H1 (cell line): ENCODE results near the gene ETV2. TPM values are rescaled to one million over a fixed set of nuclear protein-coding genes. Genes with fewer than 3 reads are reported as not detected.
A peak's percentile ranks its signal among the peaks of the same experiment; 100 is the strongest.

Experiments used
- CTCF ChIA-PET: fragments of 300-600 bp; sonication (Branson Sonifier 250); formaldehyde crosslinking; loops from one replicate; lab custom pipeline; 2021; ENCODE audit not compliant: partially characterized antibody; lab: Charles Lee
- POLR2A ChIA-PET: fragments of 300-600 bp; sonication (Branson Sonifier 250); formaldehyde crosslinking; loops from one replicate; lab custom pipeline; 2021; ENCODE audit warnings: inconsistent platforms; ENCODE audit not compliant: partially characterized antibody; lab: Charles Lee
- DNase-seq, 2 experiments: peaks; one replicate each; pipeline versions ENCODE4 v3.0.0 to v3.0.0-alpha.2; 2010 to 2022; ENCODE audit warnings: low spot score in 2 of 2, low read depth in 1 of 2, mixed read lengths in 1 of 2
- FAIRE-seq: peaks from 2 replicates; lab custom pipeline; 2011; peaks lifted over from hg19 to GRCh38; lab: Jason Lieb, UNC
- H2AFZ ChIP-seq: 2 replicates; pipeline ENCODE4 v1.8.1; 2012; ENCODE audit warnings: low read length, inconsistent platforms
- H2AK5ac ChIP-seq: 2 replicates; pipeline ENCODE4 v1.6.1; 2013; ENCODE audit warnings: low read depth, low read length
- H2BK120ac ChIP-seq: replicated peaks from 2 replicates; pipeline ENCODE3; 2013; ENCODE audit warnings: low read depth, low read length, inconsistent platforms
- H2BK12ac ChIP-seq: 2 replicates; pipeline ENCODE4 v1.6.1; 2013; ENCODE audit warnings: low read depth, low read length
- H2BK15ac ChIP-seq: 2 replicates; pipeline ENCODE4 v1.6.1; 2013; ENCODE audit warnings: low read length
- H2BK20ac ChIP-seq: 2 replicates; pipeline ENCODE4 v1.6.1; 2013; ENCODE audit warnings: low read length
- H2BK5ac ChIP-seq: 2 replicates; pipeline ENCODE4 v1.6.1; 2013; ENCODE audit warnings: low read depth, low read length
- H3K14ac ChIP-seq: 2 replicates; pipeline ENCODE4 v1.6.1; 2013; ENCODE audit warnings: inconsistent platforms; ENCODE audit not compliant: insufficient read length
- H3K18ac ChIP-seq: 2 replicates; pipeline ENCODE4 v1.6.1; 2013; ENCODE audit warnings: low read length; ENCODE audit errors: extremely low read depth
- H3K23ac ChIP-seq: 2 replicates; pipeline ENCODE4 v1.6.1; 2013; ENCODE audit warnings: inconsistent platforms; ENCODE audit not compliant: insufficient read length
- H3K23me2 ChIP-seq: 2 replicates; pipeline ENCODE4 v1.6.1; 2013; ENCODE audit warnings: low read depth, low read length
- H3K27ac ChIP-seq: 2 replicates; pipeline ENCODE4 v1.6.1; 2011; ENCODE audit warnings: low read depth, low read length, inconsistent platforms
- H3K27me3 ChIP-seq, 4 experiments: replicated peaks in 1 of 4; 1 replicate in 1 of 4; 2 replicates in 3 of 4; pipeline versions ENCODE4 v1.6.1 to v1.8.1; 2011 to 2013; ENCODE audit warnings: low read length in 3 of 4, mild to moderate bottlenecking in 3 of 4, inconsistent platforms in 2 of 4, mixed read lengths in 2 of 4, moderate library complexity in 1 of 4; ENCODE audit not compliant: control insufficient read depth in 3 of 4, insufficient read depth in 3 of 4; ENCODE audit errors: extremely low read depth in 1 of 4
- H3K36me3 ChIP-seq, 4 experiments: 2 replicates each; pipeline versions ENCODE4 v1.6.1 to v1.8.1; 2011 to 2013; ENCODE audit warnings: mild to moderate bottlenecking in 4 of 4, low read length in 3 of 4, moderate library complexity in 2 of 4, control low read depth in 1 of 4, inconsistent platforms in 1 of 4; ENCODE audit not compliant: insufficient read depth in 4 of 4, control insufficient read depth in 2 of 4
- H3K4ac ChIP-seq: replicated peaks from 2 replicates; pipeline ENCODE3; 2013; ENCODE audit warnings: low read length, low read depth, mixed read lengths, inconsistent platforms; ENCODE audit not compliant: insufficient read length
- H3K4me1 ChIP-seq, 4 experiments: replicated peaks in 1 of 4; 1 replicate in 1 of 4; 2 replicates in 3 of 4; pipeline versions ENCODE4 v1.6.1 to v1.8.1; 2011 to 2013; ENCODE audit warnings: low read length in 3 of 4, inconsistent platforms in 2 of 4, mixed read lengths in 1 of 4; ENCODE audit not compliant: insufficient read depth in 4 of 4, control insufficient read depth in 3 of 4
- H3K4me2 ChIP-seq, 2 experiments: 2 replicates each; pipeline versions ENCODE4 v1.6.1 to v1.8.1; 2011 to 2013; ENCODE audit warnings: low read depth in 2 of 2, low read length in 2 of 2, control low read depth in 1 of 2, inconsistent platforms in 1 of 2, mild to moderate bottlenecking in 1 of 2; ENCODE audit not compliant: insufficient read depth in 1 of 2
- H3K4me3 ChIP-seq, 4 experiments: fragments of 200-600, 300-600 bp in 1 of 4; sonication (generic), shearing (Covaris generic), sonication (Bioruptor Twin) in 1 of 4; 2 replicates each; pipeline versions ENCODE4 v1.5.1 to v1.8.1; 2011 to 2016; ENCODE audit warnings: low read length in 4 of 4, low read depth in 3 of 4, control low read depth in 2 of 4, inconsistent platforms in 2 of 4, mild to moderate bottlenecking in 2 of 4, mixed read lengths in 1 of 4, moderate library complexity in 1 of 4; ENCODE audit not compliant: insufficient read depth in 2 of 4; ENCODE audit errors: extremely low read depth in 1 of 4
- H3K56ac ChIP-seq: replicated peaks from 2 replicates; pipeline ENCODE3; 2013; ENCODE audit warnings: low read depth, mild to moderate bottlenecking, mixed read lengths, low read length, inconsistent platforms; ENCODE audit not compliant: insufficient read length
- H3K79me1 ChIP-seq: 2 replicates; pipeline ENCODE4 v1.6.1; 2013; ENCODE audit warnings: low read depth, low read length, control low read depth
- H3K79me2 ChIP-seq, 2 experiments: 2 replicates each; pipeline versions ENCODE4 v1.6.1 to v1.8.1; 2012 to 2013; ENCODE audit warnings: low read length in 2 of 2, mild to moderate bottlenecking in 2 of 2, inconsistent platforms in 1 of 2; ENCODE audit not compliant: insufficient read depth in 2 of 2, control insufficient read depth in 1 of 2
- H3K9ac ChIP-seq, 4 experiments: replicated peaks in 1 of 4; 1 replicate in 1 of 4; 2 replicates in 3 of 4; pipeline versions ENCODE4 v1.6.1 to v1.8.1; 2011 to 2013; ENCODE audit warnings: low read depth in 3 of 4, low read length in 3 of 4, control low read depth in 2 of 4, mild to moderate bottlenecking in 2 of 4, moderate library complexity in 2 of 4, inconsistent platforms in 1 of 4; ENCODE audit errors: extremely low read depth in 1 of 4
- H3K9me3 ChIP-seq, 2 experiments: 2 replicates each; pipeline versions ENCODE4 v1.6.1 to v1.8.1; 2012 to 2013; ENCODE audit warnings: mild to moderate bottlenecking in 2 of 2, moderate library complexity in 2 of 2, control low read depth in 1 of 2, inconsistent platforms in 1 of 2, low read depth in 1 of 2, low read length in 1 of 2, mixed read lengths in 1 of 2; ENCODE audit not compliant: insufficient read depth in 2 of 2
- H4K20me1 ChIP-seq, 2 experiments: replicated peaks in 1 of 2; 2 replicates each; pipeline versions ENCODE3 to v1.8.1; 2011 to 2013; ENCODE audit warnings: inconsistent platforms in 2 of 2, low read length in 2 of 2, mild to moderate bottlenecking in 1 of 2; ENCODE audit not compliant: insufficient read depth in 2 of 2, control insufficient read depth in 1 of 2
- H4K5ac ChIP-seq: 2 replicates; pipeline ENCODE4 v1.6.1; 2013; ENCODE audit warnings: low read length, low read depth, mixed read lengths, inconsistent platforms; ENCODE audit not compliant: insufficient read length
- H4K8ac ChIP-seq: 2 replicates; pipeline ENCODE4 v1.8.0; 2013; ENCODE audit warnings: mild to moderate bottlenecking, moderate library complexity, low read length, inconsistent platforms; ENCODE audit not compliant: insufficient read depth; ENCODE audit errors: extremely low read depth
- H4K91ac ChIP-seq: replicated peaks from 2 replicates; pipeline ENCODE3; 2013; ENCODE audit warnings: low read length, mixed read lengths, inconsistent platforms; ENCODE audit not compliant: insufficient read length
- ATF2 ChIP-seq: IDR thresholded peaks from 2 replicates; pipeline ENCODE4 v1.6.1; 2012; ENCODE audit warnings: low read length, inconsistent platforms
- BCL11A ChIP-seq, 2 experiments: IDR thresholded peaks; one replicate each; pipeline ENCODE4 v1.6.1; 2011; ENCODE audit warnings: low read depth in 2 of 2, low read length in 2 of 2, mild to moderate bottlenecking in 2 of 2
- EGR1 ChIP-seq: IDR thresholded peaks from 2 replicates; pipeline ENCODE4 v1.6.1; 2011; ENCODE audit warnings: low read depth, low read length, borderline replicate concordance
- RAD21 ChIP-seq, 2 experiments: IDR thresholded peaks in 1 of 2; conservative IDR thresholded peaks in 1 of 2; 2 replicates each; pipeline ENCODE4 v1.6.1; 2011; ENCODE audit warnings: low read depth in 2 of 2, low read length in 2 of 2, improper control_type of control experiment in 1 of 2, inconsistent platforms in 1 of 2, mild to moderate bottlenecking in 1 of 2, moderate library complexity in 1 of 2
- RFX5 ChIP-seq: IDR thresholded peaks from 2 replicates; pipeline ENCODE4 v1.6.1; 2011; ENCODE audit warnings: low read depth, low read length, improper control_type of control experiment, borderline replicate concordance
- RNF2 ChIP-seq: fragments of 200-900, 300-1000 bp; sonication (generic); IDR thresholded peaks from 2 replicates; pipeline ENCODE4 v1.7.1; 2016; ENCODE audit warnings: borderline replicate concordance, low read depth, mild to moderate bottlenecking, antibody characterized with exemption, low read length; ENCODE audit not compliant: poor library complexity, severe bottlenecking; ENCODE audit errors: missing control alignments
- SP1 ChIP-seq: IDR thresholded peaks from 2 replicates; pipeline ENCODE4 v1.6.1; 2011; ENCODE audit warnings: low read depth, low read length
- SP2 ChIP-seq: IDR thresholded peaks from 2 replicates; pipeline ENCODE4 v1.6.1; 2012; ENCODE audit warnings: mild to moderate bottlenecking, low read length, inconsistent platforms
- SP4 ChIP-seq: IDR thresholded peaks from 2 replicates; pipeline ENCODE4 v1.6.1; 2012; ENCODE audit warnings: low read length, inconsistent platforms
- SUZ12 ChIP-seq: fragments of 200-600 bp; sonication (generic); IDR thresholded peaks from 2 replicates; pipeline ENCODE4 v1.6.1; 2012; ENCODE audit warnings: mild to moderate bottlenecking, inconsistent platforms, low read length, moderate library complexity, mixed read lengths
- WGBS, 2 experiments: shearing (Covaris generic) in 1 of 2; methylation state at CpG; one replicate each; pipeline versions ENCODE4 v1.1.6 to v1.1.7; 2013 to 2015; ENCODE audit warnings: low lambda C conversion rate in 2 of 2, mixed read lengths in 2 of 2, inconsistent platforms in 1 of 2, low coverage in 1 of 2, missing lambda C conversion rate in 1 of 2; ENCODE audit not compliant: insufficient replicate concordance in 2 of 2, insufficient coverage in 1 of 2, insufficient read length in 1 of 2; ENCODE audit errors: extremely low coverage in 1 of 2, missing lambda C conversion rate in 1 of 2; 5-methylcytosine and 5-hydroxymethylcytosine counted together
- polyA plus RNA-seq, 7 experiments: library from polyadenylated mRNA; depleted of rRNA in 3 of 7; stranded (reverse) in 5 of 7; unstranded in 2 of 7; fragments of >200 nt in 5 of 7; fragments of 200-250 nt in 2 of 7; gene quantifications; 1 replicate in 5 of 7; 2 replicates in 1 of 7; 4 replicates in 1 of 7; pipeline versions ENCODE4 v1.2.1 to v1.2.3, GENCODE V29; 2011 to 2013; ENCODE audit warnings: missing spikeins in 2 of 7, mixed read lengths in 2 of 7
- total RNA-seq: library from RNA; stranded (reverse); fragmentation: NEBNext Ultra II Directional; extraction: Animal tissue kit (Norgen Biotek cat#: 25700); gene quantifications from 2 replicates; pipeline ENCODE4 v1.2.1, GENCODE V29; 2021

Gene ETV2
- total and polyA plus RNA-seq, 2 of the 8 experiments (the other 6 are each of a cell fraction or from before 2014, with no cell fraction given) = 0.88 to 1.3 TPM

- Histone ChIP-seq H3K14ac (no peak overlapping the region), H3K4me1 (no peaks in the 10 kb centered on the region), H3K79me2 (no peaks in the 10 kb centered on the region), H2BK15ac (no peak overlapping the region), H4K5ac (no peak overlapping the region), H3K4me3 (no peak overlapping the region), H3K36me3 (no peaks in the 10 kb centered on the region), H3K4me2 (no peak overlapping the region), H3K9ac (no peak overlapping the region), H3K27me3 (peaks cover 0 to 3% (median 0%) of the 10 kb centered on the region in 4 experiments; a peak in 2 of 7 replicates), H4K20me1 (no peaks in the 10 kb centered on the region), H3K9me3 (no peaks in the 10 kb centered on the region), H2BK120ac (no peak overlapping the region), H2AK5ac (no peak overlapping the region), H2BK20ac (no peak overlapping the region), H4K91ac (no peak overlapping the region), H2AFZ (no peak overlapping the region), H3K56ac (no peak overlapping the region), H3K27ac (no peak overlapping the region), H3K4ac (no peak overlapping the region), H3K18ac (no peak overlapping the region), H3K79me1 (no peaks in the 10 kb centered on the region), H2BK5ac (no peak overlapping the region), H3K23me2 (no peaks in the 10 kb centered on the region; the same call in 1 of the 2 replicates), H4K8ac (no peak overlapping the region; the same call in 1 of the 2 replicates), H3K23ac (no peak overlapping the region), H2BK12ac (no peak overlapping the region)
- no peak for DNase-seq
- ChIA-PET POLR2A (interaction anchor here (1.1 to 4.0 kb wide), 2 partner anchors 15 to 42 kb away, joined by 3 to 16 read pairs; partner anchors contain the start of gene HAUS5), CTCF (interaction anchor here (0.7 to 2.0 kb wide), 3 partner anchors 33 to 48 kb away, joined by 3 to 9 read pairs (median 7); partner anchors contain the start of gene ATP4A)
- 90% methylated on average over 4 of the region's 4 CpGs; no CpG with 5 or more reads in 1 of the 2 experiments for WGBS, 2 experiments
- FAIRE-seq = peak; percentile 28
- TF ChIP-seq SP1 (peak; percentile 89), ATF2 (no peak), RFX5 (no peak), BCL11A (IDR thresholded peaks at IDR 0.05; ENCODE audit: low read depth in 2 of 2, low read length in 2 of 2) (no peak), EGR1 (no peak), RAD21 (IDR thresholded peaks at IDR 0.05 in 1 of 2, conservative IDR thresholded peaks at IDR 0.05 in 1 of 2; ENCODE audit: low read depth in 2 of 2, low read length in 2 of 2) (no peak), SP2 (peak; percentile 25; the same call in 1 of the 2 replicates), RNF2 (no peak), SUZ12 (no peak), SP4 (no peak)
These were observed 45.1 kb upstream of the ETV2 start for GRCh38 chr19:35596366-35596999.
